Vagina (tissue), 2 donors: ENCODE data around the gene ZNF239.

Experiments used
- POLR2A ChIP-seq, 2 donors: fragments of 450-650 bp; IDR thresholded peaks; one replicate each; pipeline ENCODE4 v1.6.1; 2017; ENCODE audit warnings: antibody characterized with exemption in 2 of 2, mild to moderate bottlenecking in 2 of 2, moderate library complexity in 2 of 2
- TF ChIP-seq, protein P1 (sequence below), 3 experiments: fragments of 450-650 bp in 2 of 3; fragments of 200-600 bp in 1 of 3; sonication (generic) in 1 of 3; IDR thresholded peaks; one replicate each; pipeline ENCODE4 v1.5.1; 2017 to 2019; ENCODE audit warnings: antibody characterized with exemption in 3 of 3, mild to moderate bottlenecking in 2 of 3, moderate library complexity in 2 of 3

DNA sequence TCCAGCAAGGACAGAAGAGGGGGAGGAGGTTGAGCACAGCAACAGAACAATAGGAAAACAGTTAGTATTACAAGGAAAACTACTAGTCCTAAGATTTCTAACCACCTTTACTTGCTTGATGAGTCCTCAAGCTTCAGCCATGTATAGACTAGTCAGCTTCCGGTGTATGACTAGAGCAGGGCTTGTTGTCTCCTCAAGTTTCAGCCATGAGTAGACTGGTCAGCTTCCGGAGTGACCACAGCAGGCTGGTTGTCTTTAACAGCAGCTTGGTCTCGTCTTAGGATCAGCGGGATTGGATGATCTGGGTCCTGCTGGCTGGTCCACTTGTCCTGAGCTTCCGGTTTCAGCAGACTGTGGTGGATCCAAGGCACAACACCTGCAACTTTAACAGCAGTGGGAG is 10.6 kb upstream of the ZNF239 start:
- TF ChIP-seq, protein P1, sequence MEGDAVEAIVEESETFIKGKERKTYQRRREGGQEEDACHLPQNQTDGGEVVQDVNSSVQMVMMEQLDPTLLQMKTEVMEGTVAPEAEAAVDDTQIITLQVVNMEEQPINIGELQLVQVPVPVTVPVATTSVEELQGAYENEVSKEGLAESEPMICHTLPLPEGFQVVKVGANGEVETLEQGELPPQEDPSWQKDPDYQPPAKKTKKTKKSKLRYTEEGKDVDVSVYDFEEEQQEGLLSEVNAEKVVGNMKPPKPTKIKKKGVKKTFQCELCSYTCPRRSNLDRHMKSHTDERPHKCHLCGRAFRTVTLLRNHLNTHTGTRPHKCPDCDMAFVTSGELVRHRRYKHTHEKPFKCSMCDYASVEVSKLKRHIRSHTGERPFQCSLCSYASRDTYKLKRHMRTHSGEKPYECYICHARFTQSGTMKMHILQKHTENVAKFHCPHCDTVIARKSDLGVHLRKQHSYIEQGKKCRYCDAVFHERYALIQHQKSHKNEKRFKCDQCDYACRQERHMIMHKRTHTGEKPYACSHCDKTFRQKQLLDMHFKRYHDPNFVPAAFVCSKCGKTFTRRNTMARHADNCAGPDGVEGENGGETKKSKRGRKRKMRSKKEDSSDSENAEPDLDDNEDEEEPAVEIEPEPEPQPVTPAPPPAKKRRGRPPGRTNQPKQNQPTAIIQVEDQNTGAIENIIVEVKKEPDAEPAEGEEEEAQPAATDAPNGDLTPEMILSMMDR (IDR thresholded peaks at IDR 0.05), result no peak
- no peak for TF ChIP-seq POLR2A (IDR thresholded peaks at IDR 0.05)
